GM21825 (cell line): Measurements from ENCODE around the gene LPP.

Experiments
- ATAC-seq: cut with Tn5 transposase; IDR thresholded peaks from one replicate; pipeline ENCODE4 v1.9.1; 2021; ENCODE audit warnings: mild to moderate bottlenecking, moderate library complexity; ENCODE audit not compliant: unreplicated experiment

LPP gene

DNA sequence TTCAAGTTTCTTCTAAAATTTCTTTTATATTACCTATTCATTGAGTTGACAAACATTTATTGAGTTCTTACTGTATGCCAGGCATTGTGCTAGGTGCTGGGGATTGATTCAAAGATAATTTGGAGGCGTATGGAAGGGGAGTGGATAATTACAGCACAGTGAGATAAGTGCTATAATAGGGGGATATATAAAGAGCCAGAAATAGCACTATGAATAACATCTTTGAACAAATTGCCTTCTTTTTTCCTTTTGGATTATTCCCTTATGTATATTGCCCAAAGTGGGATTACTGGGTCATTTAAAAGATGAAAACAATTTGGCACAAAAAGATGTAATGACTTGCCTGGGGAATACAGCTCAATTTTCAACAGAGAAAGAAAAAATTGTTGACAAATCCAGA is 64.6 kb downstream of the LPP start:
- ATAC-seq, result no peak

DNA sequence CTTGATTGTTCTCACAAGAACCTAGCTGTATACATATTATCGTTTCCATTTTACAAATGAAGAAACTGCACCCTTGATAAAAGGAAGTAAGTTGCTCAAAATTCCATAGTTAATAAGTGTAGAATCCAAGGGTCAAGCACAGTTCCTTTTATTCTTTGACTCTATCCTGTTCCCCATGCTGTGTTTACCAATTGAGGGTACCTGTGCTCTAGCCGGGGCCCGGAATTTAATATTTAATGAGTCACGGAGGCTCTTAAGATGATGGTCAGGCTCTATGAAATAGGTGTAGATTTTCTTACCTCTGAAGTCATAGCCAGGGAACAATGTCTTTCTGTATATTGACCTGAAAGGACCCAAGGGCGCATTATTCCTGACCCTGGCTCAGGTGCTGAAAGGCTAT is 65.2 kb downstream of the LPP start:
- no peak for ATAC-seq

DNA sequence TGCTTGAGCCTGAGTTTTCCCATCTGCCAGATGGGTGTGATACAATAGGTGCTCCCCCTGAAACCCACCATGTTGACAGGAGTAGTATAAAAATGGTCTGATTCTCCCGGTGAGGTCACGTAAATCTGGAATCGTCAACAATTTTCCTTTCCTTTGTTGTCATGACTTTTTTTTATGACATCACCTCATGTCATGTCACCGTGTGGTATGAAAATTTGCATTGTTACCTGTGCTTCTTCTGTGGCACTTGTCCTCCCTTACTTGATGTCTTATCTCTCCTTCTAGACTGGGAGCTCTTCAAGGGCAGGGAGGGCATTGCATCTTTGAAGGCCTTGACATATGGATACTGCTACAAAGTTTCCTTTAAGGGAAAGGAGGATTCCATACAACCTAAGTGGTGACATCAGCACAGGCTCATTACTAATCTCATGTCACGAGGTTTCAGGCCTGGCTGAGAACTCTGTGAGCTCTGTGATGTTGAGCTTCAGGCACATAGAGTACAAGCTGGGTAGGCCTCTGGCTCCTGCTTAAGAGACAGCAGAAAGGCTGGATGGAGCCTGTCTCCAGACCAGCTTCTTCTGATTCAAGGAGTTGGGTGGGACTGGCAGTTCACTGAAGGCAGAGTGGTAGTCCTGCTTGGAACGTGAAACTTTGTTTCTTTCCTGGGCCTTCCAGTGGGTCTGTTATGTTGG is 66.3 kb downstream of the LPP start:
- no peak for ATAC-seq

DNA sequence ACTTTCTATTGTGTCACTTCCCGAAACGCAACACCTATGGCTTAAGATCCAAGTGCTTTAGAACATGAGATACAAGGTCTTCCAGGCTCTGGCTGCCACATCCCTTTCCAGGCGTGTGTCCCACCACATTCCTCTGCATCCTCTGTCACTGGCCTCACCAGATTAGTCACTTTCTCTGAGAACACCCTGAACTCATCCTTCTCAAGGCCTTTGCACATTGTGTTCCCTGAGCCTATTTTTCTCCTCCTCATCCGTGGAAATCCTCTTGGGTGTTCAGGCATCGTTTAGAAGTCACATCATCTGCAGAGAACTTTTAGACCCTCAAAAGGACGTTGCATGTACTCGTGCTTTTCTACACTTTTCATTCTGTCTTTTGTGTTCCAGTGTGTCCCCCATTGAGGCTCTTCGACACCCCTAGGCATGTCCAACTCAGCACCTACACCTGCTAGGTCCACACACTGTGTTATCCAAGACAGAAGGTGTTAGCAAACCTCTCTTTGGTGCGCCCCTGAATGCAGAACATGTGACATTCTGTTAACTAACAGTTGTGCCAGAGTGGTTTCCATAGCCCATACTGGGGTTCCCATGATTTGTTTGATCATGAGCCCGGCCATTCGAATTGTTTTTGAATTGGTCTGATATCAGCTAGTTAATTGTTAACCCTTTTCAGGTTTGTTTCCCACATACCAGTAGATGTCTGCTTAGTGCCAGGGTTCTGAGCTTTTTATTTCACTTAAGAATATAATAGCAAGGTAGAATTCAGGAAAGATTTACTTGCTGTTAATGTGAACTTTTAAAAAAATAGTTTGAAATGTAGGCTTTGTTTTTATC is 67.2 kb downstream of the LPP start:
- no peak for ATAC-seq

DNA sequence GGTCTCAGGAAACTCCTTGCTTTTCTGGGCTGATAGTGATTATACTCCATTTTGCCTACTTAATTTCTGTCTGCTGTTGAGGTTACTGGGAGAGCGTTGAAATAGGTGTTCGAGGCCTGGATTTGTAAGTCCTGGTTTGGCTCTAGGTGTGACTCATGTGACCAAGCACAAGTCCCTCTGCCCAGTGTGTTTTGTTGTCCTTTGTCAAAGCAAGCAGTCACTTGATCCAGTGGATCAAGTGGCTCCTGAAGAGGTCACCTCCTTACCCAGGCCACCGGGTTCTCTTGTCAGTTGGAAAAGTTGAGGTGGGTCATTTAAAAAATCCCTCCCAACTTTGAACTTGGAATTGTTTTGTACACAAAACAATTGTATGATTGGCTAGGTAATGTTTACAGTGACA is 70.0 kb downstream of the LPP start:
- ATAC-seq, result no peak

DNA sequence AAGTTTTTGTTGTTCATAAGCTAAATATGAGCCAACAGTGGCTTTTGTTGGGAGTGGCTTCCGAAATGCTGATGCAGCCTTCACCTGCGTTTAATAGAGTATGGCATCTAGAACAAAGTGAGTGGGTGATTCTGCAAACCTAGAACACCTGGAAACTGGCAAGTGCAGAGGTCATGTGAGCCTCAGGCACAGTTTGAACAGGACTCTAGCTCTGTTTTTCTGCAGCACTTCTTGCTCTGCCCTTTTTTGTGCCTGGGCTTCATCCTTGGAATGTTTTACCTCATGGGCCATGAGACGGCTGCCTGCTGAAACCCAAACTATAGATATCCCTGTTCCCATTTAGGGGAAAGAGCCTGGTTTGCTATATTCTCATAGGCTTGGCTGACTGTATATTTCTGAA is 73.5 kb downstream of the LPP start:
- no peak for ATAC-seq

DNA sequence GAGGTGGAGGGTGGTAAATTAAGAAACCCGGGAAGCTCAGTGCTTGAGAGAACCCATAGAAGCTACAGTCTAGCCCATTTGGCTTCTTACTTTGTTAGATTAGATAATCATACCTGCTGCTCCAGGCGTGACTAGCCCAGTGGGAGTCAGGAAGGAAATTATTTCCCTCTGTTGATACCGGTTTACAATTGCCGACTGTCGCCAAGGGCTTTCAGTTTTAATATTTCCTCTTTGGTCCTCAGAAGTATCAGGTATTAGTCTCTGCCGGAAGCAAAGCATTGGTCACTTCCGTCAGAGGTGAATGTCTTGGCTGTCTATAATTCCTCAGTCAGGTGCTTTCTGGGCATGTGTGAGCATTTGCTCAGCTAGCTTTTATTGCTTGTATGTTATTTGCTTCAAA is 75.2 kb downstream of the LPP start:
- ATAC-seq, result no peak

DNA sequence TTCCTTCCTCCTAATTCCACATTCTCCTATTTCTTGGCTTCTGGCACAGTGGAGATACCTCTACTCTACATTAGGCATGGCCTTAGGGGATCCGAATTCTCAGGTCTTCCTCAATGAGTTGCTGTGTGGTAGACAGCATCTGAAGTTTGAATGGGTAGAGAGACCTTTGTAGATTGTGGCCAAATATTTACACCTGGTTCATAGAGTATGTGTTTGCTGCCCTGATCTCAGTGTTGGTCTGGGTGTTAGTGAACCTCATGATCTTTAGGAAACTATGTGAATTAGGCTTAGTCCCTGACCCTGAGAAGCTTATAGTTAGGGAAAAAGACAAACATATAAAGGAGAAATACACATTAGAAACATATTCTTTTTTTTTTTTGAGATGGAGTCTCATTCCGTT is 75.8 kb downstream of the LPP start:
- no peak for ATAC-seq

DNA sequence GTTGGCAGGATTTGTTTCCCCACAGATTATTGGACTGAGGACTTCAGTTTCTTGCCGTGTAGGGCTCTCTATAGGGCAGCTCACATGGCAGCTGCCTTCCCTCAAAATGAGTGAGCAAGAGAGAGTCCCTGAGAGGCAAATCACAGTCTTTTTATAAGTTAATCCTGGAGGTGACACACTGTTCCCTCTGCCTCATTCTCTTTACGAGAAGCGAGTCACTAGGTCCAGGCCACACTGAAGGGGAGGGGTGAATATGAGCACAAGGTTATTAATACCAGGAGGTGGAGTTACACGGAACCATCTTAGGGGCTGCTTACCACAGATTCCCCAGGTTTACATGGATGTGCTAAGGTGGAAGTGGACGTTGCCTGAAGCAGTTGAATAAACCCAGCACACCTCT is 77.0 kb downstream of the LPP start:
- no peak for ATAC-seq

DNA sequence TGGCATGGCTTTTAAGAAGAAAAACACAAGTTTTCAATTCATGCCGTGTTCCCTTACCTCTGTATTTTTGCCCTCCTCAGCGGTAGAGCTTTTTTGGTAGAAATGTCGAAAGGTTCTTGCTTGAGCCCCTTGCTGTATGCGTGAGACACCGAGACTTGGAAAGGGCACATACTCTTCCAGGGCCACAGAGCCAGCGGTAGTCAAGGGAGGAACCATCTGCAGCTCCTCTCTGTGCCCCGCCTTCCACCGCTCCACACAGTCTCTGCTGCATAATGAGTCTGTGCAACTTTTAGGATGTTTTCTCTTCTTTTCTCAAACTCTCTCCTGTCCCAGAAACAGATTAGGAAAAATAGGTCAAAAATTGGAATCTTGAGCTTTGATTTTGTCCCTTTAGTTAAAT is 77.5 kb downstream of the LPP start:
- ATAC-seq, result no peak

DNA sequence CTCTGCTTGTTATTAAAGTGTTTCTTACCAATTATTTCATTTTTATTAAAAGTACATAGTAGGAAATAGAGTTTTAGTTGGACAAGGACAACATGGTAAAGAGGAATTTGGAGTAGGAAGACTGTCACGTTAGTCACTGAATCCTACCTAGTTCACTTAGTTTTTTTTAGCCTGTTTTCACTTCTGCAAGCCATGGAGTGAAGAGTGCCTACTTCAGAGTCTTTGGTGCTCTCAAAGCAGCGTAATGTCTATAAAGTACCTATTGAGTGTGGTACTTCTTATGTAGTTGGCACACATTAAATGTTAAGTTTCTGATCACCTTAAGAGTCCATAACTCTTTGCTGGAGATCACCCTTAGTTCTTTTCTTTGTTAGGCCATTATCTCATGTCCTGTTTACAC is 78.7 kb downstream of the LPP start:
- no peak for ATAC-seq

DNA sequence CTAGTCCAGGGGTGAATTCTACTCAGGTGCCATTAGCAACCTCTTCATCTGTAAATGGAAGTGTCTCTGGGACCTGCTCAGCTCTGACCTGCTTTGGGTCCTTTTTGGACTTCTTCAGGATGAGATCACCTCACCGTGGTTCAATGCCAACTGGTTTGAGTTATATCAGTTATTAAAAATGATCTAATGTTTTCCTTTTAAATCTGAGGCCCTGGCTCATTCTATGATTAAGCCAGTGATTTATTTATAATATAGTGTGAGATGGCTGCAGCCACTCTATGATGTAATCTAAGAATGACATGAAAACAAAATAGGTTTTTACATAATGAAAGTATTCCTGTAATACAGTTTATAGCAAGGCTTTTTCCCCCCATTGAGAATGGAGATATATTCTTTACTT is 79.4 kb downstream of the LPP start:
- no peak for ATAC-seq

DNA sequence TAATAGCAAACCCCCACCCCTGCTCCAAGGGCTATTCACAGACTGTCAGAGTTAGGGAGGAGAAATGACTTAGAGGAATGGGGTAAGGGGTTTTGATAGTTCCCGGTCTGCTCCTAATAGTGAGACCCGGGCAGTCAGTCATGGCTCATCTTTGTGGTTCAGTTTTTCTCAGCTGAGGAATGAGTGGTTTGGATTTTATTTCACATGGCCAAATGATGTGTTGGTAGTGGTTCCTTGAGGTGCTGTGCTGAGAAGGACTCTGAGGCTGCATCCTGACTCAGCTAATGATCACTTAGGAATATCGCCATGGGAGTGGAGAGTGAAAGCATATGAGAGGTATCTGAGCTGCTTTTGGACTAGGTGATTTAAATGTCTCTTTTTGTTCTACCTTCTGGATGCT is 80.2 kb downstream of the LPP start:
- ATAC-seq, result no peak

DNA sequence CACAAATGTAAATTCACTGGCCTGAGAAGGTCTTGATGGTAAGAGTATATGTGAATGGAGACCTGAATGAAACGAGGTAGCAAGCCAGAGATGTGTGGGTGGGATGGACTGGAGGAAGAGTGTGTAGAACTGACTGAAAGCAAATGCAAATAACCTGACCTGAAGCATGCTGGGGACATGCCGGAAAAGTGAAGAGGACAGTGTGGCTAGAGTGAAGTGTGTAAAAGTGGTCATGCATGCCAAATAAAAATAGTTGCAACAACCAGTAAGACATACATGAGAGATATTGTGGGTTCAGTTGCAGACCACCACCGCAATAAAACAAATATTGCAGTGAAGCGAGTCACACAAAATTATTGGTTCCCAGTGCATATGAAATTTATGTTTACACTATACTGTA is 82.3 kb downstream of the LPP start:
- ATAC-seq, result no peak

DNA sequence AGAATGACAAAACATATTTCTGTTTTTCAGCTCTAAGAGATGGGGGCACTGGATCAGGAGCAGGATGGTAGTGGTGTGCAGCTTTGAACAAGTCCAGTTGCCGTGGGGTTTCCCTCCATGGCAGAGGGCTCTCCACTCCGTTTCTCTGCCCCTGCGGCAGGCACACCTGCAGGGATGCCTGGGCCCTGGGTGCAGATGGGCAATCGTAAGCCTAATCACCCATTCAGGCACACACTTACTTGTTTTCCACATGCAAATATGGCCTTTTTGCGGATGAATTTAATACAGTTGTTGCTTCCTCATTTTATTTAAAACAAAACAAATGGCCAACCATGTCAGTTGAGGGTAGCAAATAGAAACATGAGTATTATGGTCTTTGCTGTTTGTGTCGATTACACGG is 85.1 kb downstream of the LPP start:
- ATAC-seq, result no peak

DNA sequence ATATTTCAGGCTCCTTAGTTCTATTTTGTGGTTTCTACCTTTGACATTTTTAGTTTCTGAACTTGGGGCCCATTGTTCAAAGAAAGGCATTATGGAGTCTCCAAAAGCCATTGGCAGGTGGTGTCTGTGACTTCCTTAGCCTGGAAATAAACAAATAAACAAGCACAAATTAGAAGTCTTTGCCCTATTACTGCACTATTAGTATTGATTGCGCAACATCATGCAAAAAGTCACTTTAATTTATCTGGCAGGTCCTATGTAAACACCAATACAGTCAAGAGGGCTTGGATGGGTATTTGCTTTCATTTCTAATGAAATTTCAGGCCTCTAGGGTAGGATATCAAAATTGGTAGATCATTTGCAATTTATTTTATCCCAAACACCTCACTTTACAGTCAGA is 85.6 kb downstream of the LPP start:
- no peak for ATAC-seq

DNA sequence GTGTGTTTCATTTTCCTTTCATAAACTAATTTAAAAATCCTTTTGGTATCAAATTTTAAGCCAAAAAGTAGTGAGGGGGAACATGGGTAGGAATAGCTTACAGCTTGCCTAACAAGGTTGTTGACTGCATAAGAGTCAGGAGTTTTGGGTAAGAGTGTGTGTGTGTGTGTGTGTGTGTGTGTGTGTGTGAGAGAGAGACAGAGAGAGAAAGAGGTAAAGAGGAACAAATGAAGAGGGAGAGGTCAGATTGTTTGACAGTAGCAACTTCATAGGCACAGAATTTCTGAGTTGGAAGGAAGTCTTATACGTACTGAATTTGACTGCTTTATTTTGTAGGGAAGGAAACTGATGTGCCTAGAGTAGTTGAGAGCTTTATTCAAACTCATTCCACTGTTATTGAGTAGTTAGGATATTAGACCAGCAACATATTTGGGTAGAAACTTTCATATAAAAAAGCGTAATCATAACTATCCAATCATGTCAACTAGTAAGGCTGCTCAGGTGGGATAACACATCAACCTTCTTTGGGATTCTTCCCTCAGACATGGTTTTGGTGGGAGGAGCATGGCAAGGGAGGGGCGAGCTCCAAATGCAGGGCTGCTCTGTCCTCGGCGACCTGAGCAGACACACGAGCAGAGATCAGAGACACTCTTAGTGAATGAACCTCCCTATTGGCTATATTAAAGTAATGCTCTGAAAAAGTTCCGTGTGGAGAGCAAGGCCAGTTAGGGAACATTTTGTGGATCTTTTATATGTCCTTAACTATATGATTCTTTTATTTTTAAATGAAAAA is 86.4 kb downstream of the LPP start:
- ATAC-seq, result no peak

DNA sequence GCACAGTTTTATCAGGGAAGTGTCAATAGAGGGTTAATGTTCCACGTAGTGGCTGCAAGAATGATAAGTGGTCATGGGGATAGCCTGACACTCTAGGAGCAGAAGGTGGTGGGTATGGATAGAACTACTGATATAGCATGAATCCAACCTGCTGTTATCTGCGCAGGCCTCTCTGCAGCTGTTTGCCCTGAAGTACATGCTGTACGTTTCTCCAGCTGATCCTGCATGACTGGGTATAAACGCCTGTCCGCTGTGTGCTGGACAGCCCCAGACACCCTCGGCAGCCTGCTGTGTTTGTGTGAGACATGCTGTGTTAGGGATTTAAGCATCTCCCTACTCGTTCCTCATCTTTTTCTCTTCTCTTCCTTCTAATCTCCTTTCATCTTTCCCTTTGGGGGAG is 87.1 kb downstream of the LPP start:
- no peak for ATAC-seq

DNA sequence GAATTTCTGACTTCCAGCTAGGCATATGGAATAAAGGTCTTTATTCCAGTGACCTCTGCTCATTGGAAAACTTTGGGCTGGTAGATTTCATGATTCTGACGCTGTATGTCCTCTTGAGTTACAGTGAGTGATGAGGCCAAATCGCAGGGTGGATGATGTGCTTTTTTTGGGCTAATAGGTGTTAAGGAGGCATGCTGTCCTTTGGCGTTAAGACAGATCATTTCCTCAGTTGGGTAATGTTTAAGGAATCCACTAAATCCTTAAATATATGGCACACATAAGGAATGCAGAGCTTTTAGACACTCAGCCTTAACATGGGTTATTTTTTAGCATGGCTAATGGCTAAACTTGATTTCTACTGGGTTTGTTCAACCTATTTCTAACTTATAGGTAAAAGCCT is 87.9 kb downstream of the LPP start:
- no peak for ATAC-seq

DNA sequence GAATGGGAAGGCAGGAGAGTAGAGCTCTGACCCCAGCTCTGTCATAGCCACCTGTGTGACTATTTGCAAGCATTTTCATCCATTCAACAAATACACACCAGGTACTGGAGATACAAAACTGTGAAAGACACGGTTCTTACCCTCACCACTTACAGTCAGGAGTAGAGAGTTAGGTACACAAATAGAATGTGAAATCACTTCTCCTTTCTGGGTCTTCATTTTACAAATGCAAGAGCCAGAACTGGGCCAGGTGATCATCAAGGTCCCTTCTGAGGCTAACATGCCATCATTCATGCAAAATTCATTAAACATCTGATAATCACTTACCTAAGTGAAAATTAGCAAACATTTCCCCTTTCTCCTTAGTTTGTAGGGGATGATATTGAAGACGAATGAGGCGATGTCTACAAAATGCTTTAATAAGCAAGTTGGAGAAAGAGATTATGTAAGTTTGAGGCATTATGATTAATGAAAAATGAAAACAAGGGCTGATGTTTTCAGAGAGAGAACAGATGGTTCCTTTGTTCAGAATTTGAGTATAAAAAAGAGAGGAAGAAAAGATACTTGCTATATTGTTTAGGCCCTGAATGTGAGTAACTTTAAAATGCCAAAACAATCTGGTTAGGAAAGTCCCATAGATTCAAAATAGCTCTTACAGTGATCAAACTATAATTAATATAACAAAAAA is 88.6 kb downstream of the LPP start:
- ATAC-seq, result no peak

DNA sequence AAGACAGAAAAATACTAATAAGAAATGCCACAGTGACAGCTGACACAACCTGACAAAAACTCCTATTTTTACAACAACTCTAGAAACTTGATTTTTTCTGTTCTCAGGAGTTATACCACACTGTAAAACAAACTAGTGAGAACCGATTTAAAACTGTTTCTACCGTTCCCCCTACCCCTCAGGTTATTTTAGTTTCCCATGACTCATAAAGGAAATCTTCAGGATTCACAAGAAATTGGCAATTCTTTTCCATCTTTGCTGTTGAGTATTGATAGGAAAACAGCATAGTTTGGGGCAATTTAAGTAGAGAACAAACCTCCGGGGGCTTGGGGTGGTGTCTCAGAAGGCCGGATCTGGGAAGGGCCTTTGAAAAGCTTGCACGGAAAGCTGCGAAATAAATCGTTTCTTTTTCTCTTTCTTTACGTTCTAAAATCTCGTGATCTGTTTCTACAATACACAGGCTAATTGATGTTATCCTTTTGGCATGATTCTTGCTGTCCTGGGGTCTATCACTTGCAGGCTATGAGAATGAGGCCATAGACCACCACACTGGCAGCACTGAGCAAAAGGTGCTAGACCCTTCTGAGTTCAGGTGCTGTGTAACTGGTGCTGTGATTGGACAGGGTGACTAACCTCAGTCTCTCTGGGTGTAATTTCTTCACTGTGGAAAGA is 89.3 kb downstream of the LPP start:
- ATAC-seq, result no peak
